DND-41 (cell line): ENCODE data around the gene AHCYL1.

Experiments used
- ATAC-seq: fragments of 200-7000 bp; cut with Tn5 transposase; 3 replicates; pipeline ENCODE4 v1.9.1; 2021; ENCODE audit warnings: low read depth; ENCODE audit not compliant: insufficient read depth
- DNase-seq: peaks from one replicate; pipeline ENCODE4 v3.0.0-alpha.2; 2020
- H2AFZ ChIP-seq: 2 replicates; pipeline ENCODE4 v1.6.0; 2012; ENCODE audit warnings: low read depth, low read length
- H3K27ac ChIP-seq: 2 replicates; pipeline ENCODE4 v1.5.1; 2012; ENCODE audit warnings: low read length, inconsistent platforms
- H3K27me3 ChIP-seq: fragments of 200-600 bp; sonication (generic); 2 replicates; pipeline ENCODE4 v1.6.0; 2012; ENCODE audit warnings: low read length, mild to moderate bottlenecking, inconsistent platforms; ENCODE audit not compliant: insufficient read depth, poor library complexity
- H3K36me3 ChIP-seq: 2 replicates; pipeline ENCODE4 v1.5.1; 2012; ENCODE audit warnings: low read length, inconsistent platforms; ENCODE audit not compliant: insufficient read depth
- H3K4me1 ChIP-seq: 2 replicates; pipeline ENCODE4 v1.5.1; 2012; ENCODE audit warnings: mild to moderate bottlenecking, low read length; ENCODE audit not compliant: insufficient read depth
- H3K4me2 ChIP-seq: 2 replicates; pipeline ENCODE4 v1.6.0; 2012; ENCODE audit warnings: mild to moderate bottlenecking, moderate library complexity, low read length, inconsistent platforms; ENCODE audit not compliant: insufficient read depth
- H3K4me3 ChIP-seq, 2 experiments: fragments of 200-600 bp in 1 of 2; shearing (Covaris generic) in 1 of 2; 2 replicates each; pipeline ENCODE4 v1.5.1; 2012 to 2016; ENCODE audit warnings: inconsistent platforms in 2 of 2, low read length in 2 of 2, mild to moderate bottlenecking in 2 of 2, low read depth in 1 of 2, moderate library complexity in 1 of 2
- H3K79me2 ChIP-seq: 2 replicates; pipeline ENCODE4 v1.6.0; 2012; ENCODE audit warnings: low read length, inconsistent platforms; ENCODE audit not compliant: insufficient read depth
- H3K9ac ChIP-seq: 2 replicates; pipeline ENCODE4 v1.6.0; 2012; ENCODE audit warnings: low read depth, mild to moderate bottlenecking, inconsistent platforms, low read length, moderate library complexity
- H3K9me3 ChIP-seq: 2 replicates; pipeline ENCODE4 v1.5.1; 2012; ENCODE audit warnings: low read length, moderate library complexity, mild to moderate bottlenecking, inconsistent platforms; ENCODE audit not compliant: insufficient read depth, severe bottlenecking
- H4K20me1 ChIP-seq: 2 replicates; pipeline ENCODE4 v1.6.0; 2012; ENCODE audit warnings: low read length; ENCODE audit not compliant: insufficient read depth
- CTCF ChIP-seq: IDR thresholded peaks from 2 replicates; pipeline ENCODE4 v1.5.1; 2012; ENCODE audit warnings: borderline replicate concordance, low read length, moderate library complexity, mild to moderate bottlenecking; ENCODE audit not compliant: poor library complexity, severe bottlenecking; ENCODE audit errors: extremely low read depth
- EZH2 ChIP-seq: IDR thresholded peaks from 3 replicates; pipeline ENCODE4 v1.6.1; 2012; ENCODE audit warnings: borderline replicate concordance, low read depth, mild to moderate bottlenecking, moderate library complexity, low read length, inconsistent platforms; ENCODE audit not compliant: severe bottlenecking

Gene AHCYL1

GRCh38 chr1:110038271-110038670 is 53.7 kb downstream of the AHCYL1 start:
- no peak for ATAC-seq
- Histone ChIP-seq H3K36me3 (peaks cover 68% of the 10 kb centered on the region), H2AFZ (no peak overlapping the region), H3K27me3 (no peaks in the 10 kb centered on the region), H3K9me3 (no peaks in the 10 kb centered on the region), H3K4me2 (no peak overlapping the region), H3K4me1 (peaks cover 26% of the 10 kb centered on the region), H3K79me2 (peaks cover 37% of the 10 kb centered on the region), H3K4me3 (no peak overlapping the region), H3K9ac (no peak overlapping the region), H4K20me1 (peaks cover 31% of the 10 kb centered on the region; the same call in 1 of the 2 replicates), H3K27ac (no peak overlapping the region)
- no peak for DNase-seq
- TF ChIP-seq EZH2 (no peak), CTCF (no peak)

- Histone ChIP-seq H2AFZ (no peak overlapping the region), H3K4me2 (no peak overlapping the region), H3K9ac (no peak overlapping the region), H3K9me3 (no peaks in the 10 kb centered on the region), H3K27me3 (no peaks in the 10 kb centered on the region), H4K20me1 (peaks cover 31% of the 10 kb centered on the region; the same call in 1 of the 2 replicates), H3K36me3 (peaks cover 81% of the 10 kb centered on the region), H3K4me1 (peaks cover 17% of the 10 kb centered on the region), H3K79me2 (peaks cover 35% of the 10 kb centered on the region), H3K27ac (no peak overlapping the region), H3K4me3 (no peak overlapping the region)
- DNase-seq (no peak), ATAC-seq (no peak)
- no peak for TF ChIP-seq CTCF
These were observed 55.1 kb downstream of the AHCYL1 start for GRCh38 chr1:110039641-110040040.

GRCh38 chr1:110040548-110040947 is 56.0 kb downstream of the AHCYL1 start:
- DNase-seq (no peak), ATAC-seq (no peak; the same call in 2 of the 3 replicates)
- no peak overlapping the region for H3K4me3 ChIP-seq
- peaks cover 24% of the 10 kb centered on the region; the same call in 1 of the 2 replicates for H4K20me1 ChIP-seq
- no peak overlapping the region for H2AFZ ChIP-seq
- peaks cover 90% of the 10 kb centered on the region for H3K36me3 ChIP-seq
- no peaks in the 10 kb centered on the region for H3K9me3 ChIP-seq
- H3K4me2 ChIP-seq, result no peak overlapping the region
- peaks cover 26% of the 10 kb centered on the region for H3K79me2 ChIP-seq
- TF ChIP-seq EZH2, result no peak
- TF ChIP-seq CTCF, result no peak
- no peak overlapping the region for H3K27ac ChIP-seq
- no peaks in the 10 kb centered on the region for H3K27me3 ChIP-seq
- H3K9ac ChIP-seq, result no peak overlapping the region
- peaks cover 12% of the 10 kb centered on the region for H3K4me1 ChIP-seq

- no peak for TF ChIP-seq EZH2
- TF ChIP-seq CTCF, result no peak
- no peak overlapping the region for H3K4me2 ChIP-seq
These were observed 58.5 kb downstream of the AHCYL1 start for GRCh38 chr1:110043016-110043415.

More at GRCh38 chr1:110043016-110043415, 58.5 kb downstream of the AHCYL1 start:
- peaks cover 4% of the 10 kb centered on the region; the same call in 1 of the 2 replicates for H3K79me2 ChIP-seq
- ATAC-seq (no peak), DNase-seq (no peak)
- no peaks in the 10 kb centered on the region for H3K9me3 ChIP-seq
- H3K4me1 ChIP-seq, result no peaks in the 10 kb centered on the region
- H4K20me1 ChIP-seq, result peaks cover 15% of the 10 kb centered on the region; the same call in 1 of the 2 replicates
- no peak overlapping the region for H3K27ac ChIP-seq
- H3K36me3 ChIP-seq, result peaks cover 97% of the 10 kb centered on the region
- H3K9ac ChIP-seq, result no peak overlapping the region
- no peak overlapping the region for H2AFZ ChIP-seq
- H3K27me3 ChIP-seq, result no peaks in the 10 kb centered on the region
- no peak overlapping the region for H3K4me3 ChIP-seq
